ENCODE measurements around the gene BICDL1. TPM values are rescaled to one million over a fixed set of nuclear protein-coding genes. Genes with fewer than 3 reads are reported as not detected.
"Not testable (repeated sequence)": the region's sequence is repeated elsewhere in the genome, so short reads cannot be mapped to it uniquely, and the experiment has no call there.

Gene BICDL1
- total and polyA plus RNA-seq, 8 donors: 2.0 to 23.0 (median 6.8) TPM

GRCh38 chr12:120010661-120011230 lies 21.7 kb downstream of the BICDL1 start:
- Histone ChIP-seq H3K4me3 (no peak overlapping the region), H3K4me1 (peaks cover 0 to 6% (median 0%) of the 10 kb centered on the region in 3 donors), H3K9me3 (no peaks in the 10 kb centered on the region), H3K27me3 (no peaks in the 10 kb centered on the region), H3K36me3 (no peaks in the 10 kb centered on the region), H3K27ac (peak overlapping the region in 3 of 4 donors; percentile 38 to 77 (median 68))
- DNase-seq: no peak
- 59 to 64% methylated on average over 5 of the region's 5 CpGs for WGBS, 2 donors
- FAIRE-seq: no peak
- TF ChIP-seq CTCF (IDR thresholded peaks at IDR 0.05): no peak
- ATAC-seq: peak in 3 of 4 donors; percentile 44 to 70 (median 70)
- intact Hi-C loops (cut with DNase I): no loop called here

GRCh38 chr12:120012067-120012621 lies 23.1 kb downstream of the BICDL1 start:
- no peaks in the 10 kb centered on the region for H3K9me3 ChIP-seq
- H3K4me3 ChIP-seq: no peak overlapping the region
- DNase-seq: no peak
- H3K4me1 ChIP-seq: peaks cover 0 to 6% (median 0%) of the 10 kb centered on the region in 3 donors
- no peaks in the 10 kb centered on the region for H3K36me3 ChIP-seq
- WGBS, 2 donors: 80 to 81% methylated on average over 10 of the region's 10 CpGs
- peak in 2 of 4 donors; percentile 38 to 55 for ATAC-seq
- no peak for TF ChIP-seq CTCF (IDR thresholded peaks at IDR 0.05)
- intact Hi-C loops (cut with DNase I): no loop called here
- H3K27me3 ChIP-seq: no peaks in the 10 kb centered on the region
- FAIRE-seq: no peak
- H3K27ac ChIP-seq: peak overlapping the region in 1 of 4 donors; percentile 68

- Histone ChIP-seq H3K27ac (no peak overlapping the region), H3K4me1 (peaks cover 0 to 6% (median 0%) of the 10 kb centered on the region in 3 donors), H3K9me3 (no peaks in the 10 kb centered on the region), H3K27me3 (no peaks in the 10 kb centered on the region), H3K4me3 (no peak overlapping the region), H3K36me3 (no peaks in the 10 kb centered on the region)
- 69 to 79% methylated on average over 9 of the region's 9 CpGs for WGBS, 2 donors
- TF ChIP-seq CTCF (IDR thresholded peaks at IDR 0.05): no peak
- ATAC-seq (no peak), FAIRE-seq (no peak), DNase-seq (no peak)
- intact Hi-C loops (cut with DNase I): no loop called here
Observed at GRCh38 chr12:120013659-120014380, 24.8 kb downstream of the BICDL1 start.

- H3K36me3 ChIP-seq; H3K9me3 ChIP-seq; H3K4me1 ChIP-seq; H3K27me3 ChIP-seq; H3K4me3 ChIP-seq; DNase-seq; intact Hi-C loops (cut with DNase I); ATAC-seq; H3K27ac ChIP-seq; FAIRE-seq: not testable (repeated sequence)
- 94 to 98% methylated on average over 11 of the region's 11 CpGs for WGBS, 2 donors
Observed at GRCh38 chr12:120014381-120014735, 25.3 kb downstream of the BICDL1 start.

GRCh38 chr12:120015313-120015712 lies 26.3 kb downstream of the BICDL1 start:
- intact Hi-C loops (cut with DNase I): no loop called here
- ATAC-seq: no peak

GRCh38 chr12:120016199-120016598 lies 27.2 kb downstream of the BICDL1 start:
- H3K27me3 ChIP-seq; H3K4me1 ChIP-seq; H3K4me3 ChIP-seq; H3K27ac ChIP-seq; DNase-seq; H3K36me3 ChIP-seq; ATAC-seq; FAIRE-seq; H3K9me3 ChIP-seq; intact Hi-C loops (cut with DNase I): not testable (repeated sequence)
- 80 to 91% methylated on average over 2 of the region's 2 CpGs for WGBS, 2 donors

More at GRCh38 chr12:120015313-120015712, 26.3 kb downstream of the BICDL1 start:
- no peaks in the 10 kb centered on the region for H3K36me3 ChIP-seq
- H3K9me3 ChIP-seq: no peaks in the 10 kb centered on the region
- DNase-seq (no peak), FAIRE-seq (no peak)
- H3K4me1 ChIP-seq: peaks cover 0 to 3% (median 0%) of the 10 kb centered on the region in 3 donors
- TF ChIP-seq CTCF (IDR thresholded peaks at IDR 0.05): no peak
- H3K27ac ChIP-seq: no peak overlapping the region
- H3K27me3 ChIP-seq: no peaks in the 10 kb centered on the region
- H3K4me3 ChIP-seq: no peak overlapping the region
- 54 to 58% methylated on average over 3 of the region's 3 CpGs for WGBS, 2 donors

Data from pancreas (tissue), 10 donors.